Mesenchymal stem cell (in vitro differentiated cells and primary cell): ENCODE measurements around the gene PTPRN2.

ENCODE experiments used
- DNase-seq: peaks from one replicate; pipeline ENCODE4 v3.0.0-alpha.2; 2013
- H2AFZ ChIP-seq: one replicate; pipeline ENCODE4 v1.6.1; 2013; ENCODE audit warnings: low read depth, mild to moderate bottlenecking, control low read depth, inconsistent platforms, low read length, moderate library complexity
- H2AK5ac ChIP-seq: 2 replicates; pipeline ENCODE4 v1.6.1; 2013; ENCODE audit warnings: low read length, moderate library complexity, mild to moderate bottlenecking, inconsistent platforms; ENCODE audit not compliant: severe bottlenecking
- H2BK120ac ChIP-seq: one replicate; pipeline ENCODE4 v1.6.1; 2013; ENCODE audit warnings: low read depth, mild to moderate bottlenecking, inconsistent platforms, low read length, moderate library complexity
- H2BK12ac ChIP-seq, 2 experiments: one replicate each; pipeline ENCODE4 v1.6.1; 2013; ENCODE audit warnings: inconsistent platforms in 2 of 2, low read length in 2 of 2, mild to moderate bottlenecking in 2 of 2, moderate library complexity in 2 of 2, control low read depth in 1 of 2
- H2BK15ac ChIP-seq: one replicate; pipeline ENCODE4 v1.6.1; 2013; ENCODE audit warnings: mild to moderate bottlenecking, low read depth, inconsistent platforms; ENCODE audit not compliant: poor library complexity, severe bottlenecking
- H2BK5ac ChIP-seq: 2 replicates; pipeline ENCODE4 v1.6.1; 2013; ENCODE audit warnings: low read depth, mild to moderate bottlenecking, low read length, control low read depth, inconsistent platforms; ENCODE audit not compliant: poor library complexity, severe bottlenecking
- H3K14ac ChIP-seq, 2 experiments: one replicate each; pipeline ENCODE4 v1.6.1; 2013; ENCODE audit warnings: inconsistent platforms in 2 of 2, low read length in 2 of 2, control low read depth in 1 of 2, mild to moderate bottlenecking in 1 of 2, moderate library complexity in 1 of 2
- H3K18ac ChIP-seq, 2 experiments: one replicate each; pipeline ENCODE4 v1.6.1; 2013; ENCODE audit warnings: inconsistent platforms in 2 of 2, low read length in 2 of 2, control low read depth in 1 of 2, low read depth in 1 of 2, mild to moderate bottlenecking in 1 of 2
- H3K23ac ChIP-seq, 2 experiments: one replicate each; pipeline ENCODE4 v1.6.1; 2013; ENCODE audit warnings: inconsistent platforms in 2 of 2, low read length in 2 of 2, mild to moderate bottlenecking in 2 of 2, moderate library complexity in 2 of 2, control low read depth in 1 of 2
- H3K27ac ChIP-seq: 2 replicates; pipeline ENCODE4 v1.5.1; 2013; ENCODE audit warnings: mild to moderate bottlenecking, moderate library complexity, low read length, control low read depth, inconsistent platforms; ENCODE audit not compliant: poor library complexity, severe bottlenecking
- H3K27me3 ChIP-seq, 2 experiments: 2 replicates each; pipeline versions ENCODE4 v1.6.1 to v1.7.0; 2013; ENCODE audit warnings: low read length in 2 of 2, mild to moderate bottlenecking in 2 of 2, moderate library complexity in 2 of 2, control low read depth in 1 of 2, inconsistent platforms in 1 of 2; ENCODE audit not compliant: control insufficient read depth in 1 of 2, insufficient read depth in 1 of 2
- H3K36me3 ChIP-seq, 2 experiments: 2 replicates each; pipeline versions ENCODE4 v1.6.1 to v1.7.0; 2013; ENCODE audit warnings: low read length in 2 of 2, control low read depth in 1 of 2, inconsistent platforms in 1 of 2, low read depth in 1 of 2, mild to moderate bottlenecking in 1 of 2; ENCODE audit not compliant: insufficient read depth in 2 of 2, control insufficient read depth in 1 of 2
- H3K4ac ChIP-seq, 2 experiments: one replicate each; pipeline ENCODE4 v1.6.1; 2013; ENCODE audit warnings: inconsistent platforms in 2 of 2, low read length in 2 of 2, mild to moderate bottlenecking in 2 of 2, moderate library complexity in 2 of 2, control low read depth in 1 of 2, low read depth in 1 of 2
- H3K4me1 ChIP-seq: 2 replicates; pipeline ENCODE4 v1.6.1; 2013; ENCODE audit warnings: low read depth, low read length, control low read depth; ENCODE audit not compliant: control insufficient read depth, insufficient read depth
- H3K4me2 ChIP-seq: 2 replicates; pipeline ENCODE4 v1.6.1; 2013; ENCODE audit warnings: low read length, mild to moderate bottlenecking, inconsistent platforms; ENCODE audit not compliant: poor library complexity, severe bottlenecking
- H3K4me3 ChIP-seq, 2 experiments: 2 replicates each; pipeline versions ENCODE4 v1.5.1 to v1.7.0; 2013; ENCODE audit warnings: low read length in 2 of 2, mild to moderate bottlenecking in 2 of 2, control low read depth in 1 of 2, low read depth in 1 of 2; ENCODE audit not compliant: insufficient read depth in 1 of 2
- H3K79me1 ChIP-seq: replicated peaks from 2 replicates; pipeline ENCODE4 v1.6.1; 2013; ENCODE audit warnings: mild to moderate bottlenecking, control low read depth, low read length, inconsistent platforms; ENCODE audit not compliant: poor library complexity, severe bottlenecking
- H3K9ac ChIP-seq: 2 replicates; pipeline ENCODE4 v1.7.0; 2013; ENCODE audit warnings: mild to moderate bottlenecking, low read length, moderate library complexity
- H3K9me3 ChIP-seq: 2 replicates; pipeline ENCODE4 v1.7.0; 2013; ENCODE audit warnings: mild to moderate bottlenecking, low read length; ENCODE audit not compliant: control insufficient read depth
- H4K8ac ChIP-seq: one replicate; pipeline ENCODE4 v1.6.1; 2013; ENCODE audit warnings: inconsistent platforms, mild to moderate bottlenecking, low read length, moderate library complexity
- H4K91ac ChIP-seq: one replicate; pipeline ENCODE4 v1.6.1; 2013; ENCODE audit warnings: mild to moderate bottlenecking, low read length, inconsistent platforms
- WGBS: methylation state at CpG from one replicate; pipeline ENCODE4 v1.1.7; 2013; ENCODE audit warnings: mixed read lengths; 5-methylcytosine and 5-hydroxymethylcytosine counted together

The PTPRN2 gene

DNA sequence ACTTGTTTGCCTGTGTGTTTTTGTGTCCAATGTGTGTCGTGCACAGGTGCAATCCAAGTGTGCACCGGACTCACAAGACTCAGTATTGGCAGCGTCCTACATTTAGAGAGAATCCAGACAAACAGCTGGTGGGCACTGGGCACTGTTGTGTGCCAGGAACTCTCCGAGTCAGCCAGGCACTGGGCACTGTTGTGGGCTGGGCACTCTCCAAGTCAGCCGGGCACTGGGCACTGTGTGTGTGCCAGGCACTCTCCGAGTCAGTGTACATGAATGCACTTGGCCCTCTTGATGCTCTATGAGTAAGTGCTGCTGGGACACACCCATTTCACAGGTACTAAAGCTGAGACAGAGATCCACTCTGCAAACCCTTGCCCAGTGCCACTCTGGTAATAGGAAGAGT, 303.5 kb downstream of the PTPRN2 start:
- 70% methylated on average over 6 of the region's 6 CpGs for WGBS
- Histone ChIP-seq H3K79me1 (no peaks in the 10 kb centered on the region), H3K4me1 (no peaks in the 10 kb centered on the region), H2AFZ (no peak overlapping the region), H2BK12ac (no peak overlapping the region), H3K27ac (no peak overlapping the region), H2BK120ac (no peak overlapping the region), H3K36me3 (peaks cover 0 to 3% of the 10 kb centered on the region in 2 experiments), H3K4me2 (no peak overlapping the region), H3K9ac (no peak overlapping the region), H2BK5ac (no peak overlapping the region), H3K4ac (no peak overlapping the region), H2AK5ac (no peak overlapping the region), H3K9me3 (peaks cover 34% of the 10 kb centered on the region), H4K8ac (no peak overlapping the region), H4K91ac (no peak overlapping the region), H3K23ac (no peak overlapping the region), H3K27me3 (no peaks in the 10 kb centered on the region), H3K18ac (no peak overlapping the region), H2BK15ac (no peak overlapping the region), H3K4me3 (no peak overlapping the region), H3K14ac (no peak overlapping the region)
- DNase-seq = no peak

DNA sequence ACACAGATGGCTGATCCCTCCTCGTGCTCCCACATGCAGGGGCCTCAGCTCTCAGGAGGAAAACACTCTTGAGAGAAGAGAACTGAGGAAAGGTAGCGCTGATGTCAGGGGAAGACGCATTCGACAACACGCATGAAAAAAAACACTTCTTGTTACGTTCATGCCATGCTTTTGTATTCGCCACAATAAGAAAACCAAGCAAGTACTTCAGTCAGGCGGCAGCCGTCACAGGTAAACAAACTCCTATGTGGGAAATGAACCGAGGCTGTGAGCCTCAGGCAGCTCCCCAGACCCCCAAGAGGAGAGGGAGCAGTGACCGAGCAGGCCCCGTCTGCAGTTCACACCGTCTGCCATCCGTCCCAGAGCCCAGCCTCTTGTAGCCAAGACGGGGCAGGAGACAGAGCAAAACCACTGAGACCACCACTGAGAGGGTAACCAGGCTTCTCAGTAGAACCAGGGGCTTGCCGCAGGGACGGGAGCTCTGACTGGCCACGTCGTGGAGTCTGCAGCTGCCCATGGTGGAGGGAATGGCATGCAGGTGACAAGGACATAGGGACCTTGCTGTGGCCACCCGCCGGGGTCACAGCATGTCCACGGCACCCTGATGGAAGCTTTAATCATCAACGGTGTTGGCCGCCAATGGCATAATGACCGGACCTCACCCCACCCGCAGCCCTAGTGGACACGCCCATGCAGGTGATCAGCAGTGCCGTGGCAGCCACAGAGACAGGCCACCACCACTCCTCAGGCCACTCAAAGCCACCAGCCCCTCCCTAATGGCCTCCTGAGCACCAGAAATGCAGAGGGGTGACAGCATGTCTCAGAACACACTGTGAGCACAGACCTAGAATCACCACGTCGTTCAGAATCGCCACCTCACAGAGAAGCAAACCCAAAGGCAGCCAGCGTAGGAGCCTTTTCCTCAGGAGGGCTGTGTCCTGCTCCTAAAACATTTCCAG, 304.3 kb downstream of the PTPRN2 start:
- Histone ChIP-seq H3K18ac (no peak overlapping the region), H3K4me3 (no peak overlapping the region), H3K4me2 (no peak overlapping the region), H2BK120ac (no peak overlapping the region), H2BK12ac (no peak overlapping the region), H3K14ac (no peak overlapping the region), H3K36me3 (peaks cover 0 to 3% of the 10 kb centered on the region in 2 experiments), H3K23ac (no peak overlapping the region), H2AK5ac (no peak overlapping the region), H3K27ac (no peak overlapping the region), H3K9ac (no peak overlapping the region), H3K9me3 (peaks cover 26% of the 10 kb centered on the region), H2BK5ac (no peak overlapping the region), H3K4ac (no peak overlapping the region), H3K27me3 (no peaks in the 10 kb centered on the region), H2BK15ac (no peak overlapping the region), H4K8ac (no peak overlapping the region), H2AFZ (no peak overlapping the region), H3K79me1 (no peaks in the 10 kb centered on the region), H3K4me1 (no peaks in the 10 kb centered on the region), H4K91ac (no peak overlapping the region)
- 87% methylated on average over 32 of the region's 32 CpGs for whole genome bisulfite sequencing
- DNase-seq = no peak

DNA sequence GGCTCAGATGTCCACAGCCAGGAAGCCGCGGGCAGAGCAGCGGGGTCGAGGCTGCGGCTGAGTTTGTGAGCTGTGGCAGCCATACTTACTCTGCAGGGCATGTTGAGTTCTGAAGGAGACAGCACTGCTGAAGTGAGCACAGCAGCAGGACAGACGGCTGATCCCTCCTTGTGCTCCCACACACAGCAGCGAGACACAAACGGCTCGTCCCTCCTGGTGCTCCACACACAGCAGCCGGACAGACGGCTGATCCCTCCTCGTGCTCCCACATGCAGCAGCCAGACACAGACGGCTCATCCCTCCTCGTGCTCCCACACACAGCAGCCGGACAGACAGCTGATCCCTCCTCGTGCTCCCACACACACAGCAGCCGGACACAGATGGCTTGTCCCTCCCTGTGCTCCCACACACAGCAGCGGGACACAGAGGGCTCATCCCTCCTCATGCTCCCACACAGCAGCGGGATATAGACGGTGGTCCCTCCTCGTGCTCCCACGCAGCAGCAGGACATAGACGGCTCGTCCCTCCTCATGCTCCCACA, 305.1 kb downstream of the PTPRN2 start:
- H3K9ac ChIP-seq = no peak overlapping the region
- DNase-seq = no peak
- H3K4ac ChIP-seq = no peak overlapping the region
- no peak overlapping the region for H3K14ac ChIP-seq
- H2BK120ac ChIP-seq = no peak overlapping the region
- peaks cover 22% of the 10 kb centered on the region for H3K9me3 ChIP-seq
- H2BK5ac ChIP-seq = no peak overlapping the region
- no peak overlapping the region for H2BK15ac ChIP-seq
- no peak overlapping the region for H2AFZ ChIP-seq
- no peak overlapping the region for H2AK5ac ChIP-seq
- H3K36me3 ChIP-seq = peaks cover 0 to 3% of the 10 kb centered on the region in 2 experiments
- H2BK12ac ChIP-seq = no peak overlapping the region
- H3K27ac ChIP-seq = no peak overlapping the region
- H4K91ac ChIP-seq = no peak overlapping the region
- no peaks in the 10 kb centered on the region for H3K27me3 ChIP-seq
- peak overlapping the region in 1 of 2 experiments; percentile 10 for H3K4me3 ChIP-seq
- no peaks in the 10 kb centered on the region for H3K79me1 ChIP-seq
- H4K8ac ChIP-seq = no peak overlapping the region
- no peak overlapping the region for H3K23ac ChIP-seq
- H3K4me1 ChIP-seq = no peaks in the 10 kb centered on the region
- 78% methylated on average over 24 of the region's 24 CpGs for whole genome bisulfite sequencing
- no peak overlapping the region for H3K4me2 ChIP-seq
- H3K18ac ChIP-seq = no peak overlapping the region

- Histone ChIP-seq H2BK12ac (no peak overlapping the region), H3K18ac (no peak overlapping the region)
- 74% methylated on average over 8 of the region's 8 CpGs for WGBS
Measured at GRCh38 chr7:158281441-158281840, 306.2 kb downstream of the PTPRN2 start.

More at GRCh38 chr7:158281441-158281840, 306.2 kb downstream of the PTPRN2 start:
- H4K91ac ChIP-seq = no peak overlapping the region
- H4K8ac ChIP-seq = no peak overlapping the region
- H2BK5ac ChIP-seq = no peak overlapping the region
- no peak overlapping the region for H3K23ac ChIP-seq
- H3K4me3 ChIP-seq = no peak overlapping the region
- no peaks in the 10 kb centered on the region for H3K4me1 ChIP-seq
- no peak for DNase-seq
- H3K27ac ChIP-seq = no peak overlapping the region
- no peak overlapping the region for H2BK120ac ChIP-seq
- peaks cover 0 to 3% of the 10 kb centered on the region in 2 experiments for H3K36me3 ChIP-seq
- no peak overlapping the region for H2AFZ ChIP-seq
- peaks cover 12% of the 10 kb centered on the region for H3K9me3 ChIP-seq
- H3K14ac ChIP-seq = no peak overlapping the region
- no peak overlapping the region for H3K4ac ChIP-seq
- no peak overlapping the region for H3K9ac ChIP-seq
- H2AK5ac ChIP-seq = no peak overlapping the region
- H2BK15ac ChIP-seq = no peak overlapping the region
- no peaks in the 10 kb centered on the region for H3K27me3 ChIP-seq
- no peak overlapping the region for H3K4me2 ChIP-seq
- no peaks in the 10 kb centered on the region for H3K79me1 ChIP-seq
